GM20000 (cell line): ENCODE measurements around the gene FMN2.

ENCODE experiments used
- DNase-seq: peaks from one replicate; pipeline ENCODE4 v3.0.0; 2012; ENCODE audit warnings: low spot score
- TF ChIP-seq, protein P1 (sequence below): IDR thresholded peaks from 2 replicates; pipeline ENCODE4 v1.5.1; 2012; ENCODE audit warnings: mild to moderate bottlenecking, control low read depth; ENCODE audit errors: extremely low read depth, missing control alignments

Gene FMN2

DNA sequence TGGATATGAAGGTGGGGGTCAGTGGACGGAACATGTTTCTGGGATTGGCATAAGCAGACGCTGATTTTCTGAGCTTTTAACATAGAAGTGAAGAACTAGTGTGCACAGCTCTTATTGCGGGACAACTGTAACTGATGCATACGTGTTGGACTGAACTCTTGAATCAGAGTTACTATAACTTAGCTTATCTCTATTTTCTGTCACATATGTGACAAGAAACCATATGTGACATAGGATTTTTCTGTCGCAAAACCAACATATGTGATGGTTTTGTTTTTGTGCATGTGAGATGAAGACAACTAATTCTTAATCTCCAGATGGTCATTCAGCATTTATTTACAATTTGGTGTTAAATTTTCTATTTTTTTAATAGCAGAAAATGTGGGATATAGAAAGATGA lies 270.4 kb downstream of the FMN2 start:
- TF ChIP-seq, protein P1, sequence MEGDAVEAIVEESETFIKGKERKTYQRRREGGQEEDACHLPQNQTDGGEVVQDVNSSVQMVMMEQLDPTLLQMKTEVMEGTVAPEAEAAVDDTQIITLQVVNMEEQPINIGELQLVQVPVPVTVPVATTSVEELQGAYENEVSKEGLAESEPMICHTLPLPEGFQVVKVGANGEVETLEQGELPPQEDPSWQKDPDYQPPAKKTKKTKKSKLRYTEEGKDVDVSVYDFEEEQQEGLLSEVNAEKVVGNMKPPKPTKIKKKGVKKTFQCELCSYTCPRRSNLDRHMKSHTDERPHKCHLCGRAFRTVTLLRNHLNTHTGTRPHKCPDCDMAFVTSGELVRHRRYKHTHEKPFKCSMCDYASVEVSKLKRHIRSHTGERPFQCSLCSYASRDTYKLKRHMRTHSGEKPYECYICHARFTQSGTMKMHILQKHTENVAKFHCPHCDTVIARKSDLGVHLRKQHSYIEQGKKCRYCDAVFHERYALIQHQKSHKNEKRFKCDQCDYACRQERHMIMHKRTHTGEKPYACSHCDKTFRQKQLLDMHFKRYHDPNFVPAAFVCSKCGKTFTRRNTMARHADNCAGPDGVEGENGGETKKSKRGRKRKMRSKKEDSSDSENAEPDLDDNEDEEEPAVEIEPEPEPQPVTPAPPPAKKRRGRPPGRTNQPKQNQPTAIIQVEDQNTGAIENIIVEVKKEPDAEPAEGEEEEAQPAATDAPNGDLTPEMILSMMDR: no peak

DNA sequence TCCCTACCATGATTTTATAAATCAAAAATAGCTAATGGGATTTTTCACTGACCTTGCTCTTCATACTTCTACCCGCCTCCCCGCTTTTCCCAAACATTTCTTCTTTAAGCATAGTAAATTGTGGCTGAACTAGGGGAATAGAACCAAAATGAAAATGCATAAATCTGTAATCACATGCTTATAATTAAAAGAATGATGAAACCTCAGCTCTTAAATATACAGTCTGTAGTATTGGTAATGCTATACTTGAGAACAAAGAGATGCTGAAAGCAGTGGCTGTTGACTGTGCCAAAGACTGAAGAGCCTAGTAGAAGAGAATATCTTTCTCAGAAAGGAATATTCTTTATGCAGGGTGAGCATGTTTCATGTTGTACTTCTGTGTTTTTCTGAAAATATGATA lies 271.1 kb downstream of the FMN2 start:
- DNase-seq: no peak
- TF ChIP-seq, protein P1: no peak

More for the DNA sequence above, 270.4 kb downstream of the FMN2 start:
- no peak for DNase-seq

DNA sequence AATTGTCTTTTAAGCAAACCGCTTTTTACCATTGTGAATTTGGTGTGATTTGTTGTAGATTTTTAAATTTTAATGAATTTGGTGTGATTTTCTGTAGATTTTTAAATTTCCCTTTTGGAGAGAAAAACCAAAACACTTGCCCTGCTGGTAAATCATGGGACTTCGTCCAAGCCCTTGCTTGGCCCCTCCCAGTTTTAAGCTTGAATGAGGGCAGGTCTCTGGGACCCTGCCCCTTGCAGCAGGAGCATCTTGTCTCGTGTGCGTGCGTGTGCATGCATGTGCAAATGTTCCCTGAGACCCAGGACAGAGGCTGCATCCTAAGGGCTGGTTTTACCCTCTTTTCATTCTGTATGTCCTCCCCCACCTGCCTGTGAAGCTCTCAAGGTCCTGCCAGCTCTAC lies 271.6 kb downstream of the FMN2 start:
- TF ChIP-seq, protein P1: no peak

DNA sequence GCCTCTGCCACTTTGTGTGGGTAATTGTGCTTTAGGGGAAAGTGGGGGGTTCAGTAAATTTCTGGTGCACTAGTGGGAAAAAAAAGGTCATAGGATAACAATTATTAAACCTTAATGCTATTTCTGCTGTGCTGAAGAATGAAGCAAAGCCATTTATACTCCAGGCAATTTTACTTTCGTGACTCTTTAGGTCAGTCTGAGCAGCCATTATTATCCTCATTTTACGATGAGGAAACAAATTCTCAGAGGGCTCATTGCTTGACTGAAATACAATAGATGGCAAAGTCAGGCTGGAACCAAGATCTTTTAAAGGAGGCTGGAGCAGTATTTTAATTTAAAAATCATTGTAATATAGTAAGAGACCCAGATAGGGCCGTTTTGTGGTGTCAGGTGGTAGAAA lies 272.2 kb downstream of the FMN2 start:
- TF ChIP-seq, protein P1: no peak
- no peak for DNase-seq

More for the DNA sequence above, 271.6 kb downstream of the FMN2 start:
- DNase-seq: no peak

DNA sequence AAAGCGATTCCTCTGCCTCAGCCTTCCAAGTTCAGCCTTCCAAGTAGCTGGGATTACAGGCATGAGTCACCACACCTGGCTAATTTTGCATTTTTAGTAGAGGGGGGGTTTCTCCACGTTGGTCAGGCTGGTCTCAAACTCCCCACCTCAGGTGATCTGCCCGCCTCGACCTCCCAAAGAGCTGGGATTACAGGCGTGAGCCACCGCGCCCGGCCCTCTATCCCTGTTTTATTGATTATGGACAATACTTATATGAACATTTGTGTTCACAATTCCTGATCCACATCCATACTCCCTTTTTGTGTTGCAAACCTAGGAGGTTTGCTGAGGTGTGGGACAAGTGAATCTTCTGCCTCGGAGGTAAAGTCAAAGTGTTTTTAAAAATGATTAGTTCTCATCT lies 275.0 kb downstream of the FMN2 start:
- no peak for DNase-seq
- TF ChIP-seq, protein P1: no peak

DNA sequence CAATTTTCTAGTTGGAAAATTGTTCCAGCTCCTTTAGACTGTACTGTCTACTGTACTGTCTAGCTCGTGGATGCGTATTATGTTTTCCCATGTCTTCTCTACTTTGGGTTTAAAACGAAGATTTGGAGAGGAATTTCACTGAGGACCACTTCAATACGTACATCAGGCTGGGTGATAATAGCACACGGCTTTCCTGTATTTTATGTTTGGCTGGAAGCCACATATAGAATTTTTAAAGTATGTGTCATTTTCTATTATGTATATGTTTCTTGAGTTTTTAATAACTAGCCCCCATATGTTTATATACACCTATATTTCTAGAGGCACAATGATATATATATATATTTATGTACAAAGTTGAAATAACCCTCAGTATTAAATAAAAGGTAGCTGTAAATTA lies 293.9 kb downstream of the FMN2 start:
- TF ChIP-seq, protein P1: no peak
- no peak for DNase-seq

DNA sequence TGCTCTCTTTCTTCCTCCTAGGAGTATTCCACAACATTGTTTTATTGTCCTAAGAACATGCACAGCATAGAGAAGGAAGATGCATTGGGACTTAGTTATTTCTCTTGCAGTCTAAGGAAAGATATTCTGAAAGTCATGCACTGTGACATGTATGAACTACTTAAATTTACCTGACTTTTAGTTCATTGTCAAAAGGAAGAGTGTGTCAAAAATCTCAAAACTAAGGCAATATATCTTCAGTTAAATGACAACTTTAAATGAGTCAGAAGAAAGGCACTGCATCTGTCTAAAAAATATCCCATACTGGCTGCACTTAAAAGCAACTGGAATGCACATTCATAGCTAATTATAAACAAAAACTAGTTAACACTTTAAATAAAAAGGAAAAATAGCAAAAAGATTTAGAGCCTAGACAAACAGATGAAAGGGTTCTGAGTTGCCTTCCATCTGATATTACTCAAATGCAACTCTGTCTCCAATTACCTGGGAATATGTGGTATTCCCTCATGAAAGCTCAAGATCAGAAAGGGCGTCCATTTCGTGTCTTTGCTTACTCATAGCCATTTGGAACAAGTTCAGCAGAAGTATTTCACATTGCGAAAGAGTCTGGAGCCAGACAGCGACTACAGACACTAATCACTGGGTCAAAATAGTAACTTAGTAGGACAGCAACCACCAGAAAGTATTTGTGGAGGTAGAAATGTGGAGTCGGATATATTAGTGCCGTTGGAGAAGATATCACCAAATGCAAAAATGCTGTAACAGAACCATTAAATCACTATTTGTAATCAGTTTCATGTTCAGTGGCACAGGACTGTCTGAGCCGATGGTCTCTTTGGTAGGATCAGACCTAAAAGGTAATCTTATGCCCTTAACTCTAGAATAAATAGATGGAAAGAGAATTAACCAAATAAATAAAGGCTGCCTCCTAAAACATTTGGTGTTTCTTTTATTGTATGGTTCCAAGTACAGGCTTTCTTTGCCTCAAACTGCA lies 294.6 kb downstream of the FMN2 start:
- TF ChIP-seq, protein P1: no peak
- no peak for DNase-seq
